Measurements from ENCODE around the gene LRSAM1.

The LRSAM1 gene

DNA sequence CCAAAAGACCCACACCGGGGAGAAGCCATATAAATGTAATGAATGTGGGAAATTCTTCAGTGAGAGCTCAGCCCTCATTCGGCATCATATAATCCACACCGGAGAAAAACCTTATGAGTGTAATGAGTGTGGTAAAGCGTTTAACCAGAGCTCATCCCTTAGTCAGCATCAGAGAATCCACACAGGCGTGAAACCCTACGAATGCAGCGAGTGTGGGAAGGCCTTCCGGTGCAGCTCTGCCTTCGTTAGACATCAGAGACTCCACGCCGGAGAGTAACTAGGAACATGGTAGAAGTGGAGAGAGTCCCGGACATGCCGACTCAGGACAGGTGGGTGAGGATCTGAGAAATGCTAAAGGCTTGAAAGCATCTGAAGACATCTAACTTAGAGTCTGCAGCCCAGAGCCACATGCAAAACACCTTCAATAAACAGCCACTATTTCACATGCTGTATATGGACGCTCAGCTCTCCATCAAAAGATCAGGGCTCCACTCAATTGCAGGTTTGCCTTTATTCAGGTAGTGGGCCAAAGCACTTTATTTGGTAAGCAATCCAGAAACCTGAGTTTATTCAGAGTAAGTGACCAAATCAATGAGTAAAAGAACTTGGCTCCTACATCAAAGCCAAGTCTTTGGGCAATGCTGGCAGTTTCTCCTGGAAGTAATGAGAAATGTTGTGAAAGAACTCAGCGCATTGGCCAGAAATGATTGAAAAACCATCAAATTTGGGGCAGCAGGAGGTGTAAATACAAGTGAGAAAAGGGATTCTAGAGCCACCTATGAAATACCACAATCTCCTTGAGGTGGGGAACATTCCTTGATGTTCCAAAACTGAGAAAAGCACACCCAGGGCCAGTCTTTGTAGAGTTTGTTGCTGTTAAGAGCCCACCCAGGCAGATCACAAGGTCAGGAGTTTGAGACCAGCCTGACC lies 6.1 kb upstream of the LRSAM1 start:
- TF ChIP-seq, protein P1, sequence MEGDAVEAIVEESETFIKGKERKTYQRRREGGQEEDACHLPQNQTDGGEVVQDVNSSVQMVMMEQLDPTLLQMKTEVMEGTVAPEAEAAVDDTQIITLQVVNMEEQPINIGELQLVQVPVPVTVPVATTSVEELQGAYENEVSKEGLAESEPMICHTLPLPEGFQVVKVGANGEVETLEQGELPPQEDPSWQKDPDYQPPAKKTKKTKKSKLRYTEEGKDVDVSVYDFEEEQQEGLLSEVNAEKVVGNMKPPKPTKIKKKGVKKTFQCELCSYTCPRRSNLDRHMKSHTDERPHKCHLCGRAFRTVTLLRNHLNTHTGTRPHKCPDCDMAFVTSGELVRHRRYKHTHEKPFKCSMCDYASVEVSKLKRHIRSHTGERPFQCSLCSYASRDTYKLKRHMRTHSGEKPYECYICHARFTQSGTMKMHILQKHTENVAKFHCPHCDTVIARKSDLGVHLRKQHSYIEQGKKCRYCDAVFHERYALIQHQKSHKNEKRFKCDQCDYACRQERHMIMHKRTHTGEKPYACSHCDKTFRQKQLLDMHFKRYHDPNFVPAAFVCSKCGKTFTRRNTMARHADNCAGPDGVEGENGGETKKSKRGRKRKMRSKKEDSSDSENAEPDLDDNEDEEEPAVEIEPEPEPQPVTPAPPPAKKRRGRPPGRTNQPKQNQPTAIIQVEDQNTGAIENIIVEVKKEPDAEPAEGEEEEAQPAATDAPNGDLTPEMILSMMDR (IDR thresholded peaks at IDR 0.05; ENCODE audit: insufficient read depth, low read length, poor library complexity, severe bottlenecking) = no peak
- Histone ChIP-seq H3K36me3 (ENCODE audit: control insufficient read depth, insufficient read depth, low read length) (peaks cover 50% of the 10 kb centered on the region), H3K4me3 (replicated peaks; ENCODE audit: low read depth, low read length) (no peak overlapping the region), H3K27me3 (replicated peaks; ENCODE audit: control insufficient read depth, insufficient read depth, low read length) (no peaks in the 10 kb centered on the region)
- DNase-seq (ENCODE audit: extremely low read depth, insufficient read length) = no peak

DNA sequence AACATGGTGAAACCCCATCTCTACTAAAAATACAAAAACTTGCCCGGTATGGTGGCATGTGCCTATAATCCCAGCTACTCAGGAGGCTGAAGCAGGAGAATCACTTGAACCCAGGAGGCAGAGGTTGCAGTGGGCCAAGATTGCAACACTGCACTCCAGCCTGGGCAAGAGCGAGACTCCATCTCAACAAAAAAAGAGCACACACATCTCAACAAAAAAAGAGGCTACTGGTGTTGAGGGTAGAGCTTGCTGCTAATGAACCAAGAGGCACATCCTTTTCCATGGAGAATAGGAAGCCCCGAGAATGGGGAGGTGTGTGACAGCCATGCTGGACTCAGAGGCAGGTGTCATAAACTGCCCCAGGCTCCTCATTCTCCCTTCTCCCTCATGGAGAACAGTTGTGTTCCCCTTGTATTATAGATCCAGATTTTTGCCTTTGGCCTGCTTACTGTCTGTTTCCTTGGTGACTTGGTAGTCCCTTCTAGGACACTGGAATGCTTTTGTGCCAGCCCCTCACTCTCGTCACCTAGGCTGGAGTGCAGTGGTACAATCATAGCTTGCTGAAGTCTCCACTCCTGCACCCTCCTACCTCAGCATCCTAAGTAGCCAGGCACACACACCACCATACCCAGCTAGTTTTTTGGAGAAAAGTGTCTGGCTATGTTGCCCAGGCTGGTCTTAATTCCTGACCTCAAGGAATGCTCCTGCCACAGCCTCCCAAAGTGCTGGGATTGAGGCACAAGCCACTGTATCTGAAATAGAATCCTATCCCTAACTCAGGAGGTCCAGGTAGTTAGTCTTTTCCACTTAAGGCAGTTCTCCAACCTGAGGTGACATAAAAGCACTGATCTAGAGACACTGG lies 5.2 kb upstream of the LRSAM1 start:
- Histone ChIP-seq H3K36me3 (ENCODE audit: control insufficient read depth, insufficient read depth, low read length) (peaks cover 47% of the 10 kb centered on the region), H3K4me3 (replicated peaks; ENCODE audit: low read depth, low read length) (no peak overlapping the region)
- DNase-seq (ENCODE audit: extremely low read depth, insufficient read length) = no peak

DNA sequence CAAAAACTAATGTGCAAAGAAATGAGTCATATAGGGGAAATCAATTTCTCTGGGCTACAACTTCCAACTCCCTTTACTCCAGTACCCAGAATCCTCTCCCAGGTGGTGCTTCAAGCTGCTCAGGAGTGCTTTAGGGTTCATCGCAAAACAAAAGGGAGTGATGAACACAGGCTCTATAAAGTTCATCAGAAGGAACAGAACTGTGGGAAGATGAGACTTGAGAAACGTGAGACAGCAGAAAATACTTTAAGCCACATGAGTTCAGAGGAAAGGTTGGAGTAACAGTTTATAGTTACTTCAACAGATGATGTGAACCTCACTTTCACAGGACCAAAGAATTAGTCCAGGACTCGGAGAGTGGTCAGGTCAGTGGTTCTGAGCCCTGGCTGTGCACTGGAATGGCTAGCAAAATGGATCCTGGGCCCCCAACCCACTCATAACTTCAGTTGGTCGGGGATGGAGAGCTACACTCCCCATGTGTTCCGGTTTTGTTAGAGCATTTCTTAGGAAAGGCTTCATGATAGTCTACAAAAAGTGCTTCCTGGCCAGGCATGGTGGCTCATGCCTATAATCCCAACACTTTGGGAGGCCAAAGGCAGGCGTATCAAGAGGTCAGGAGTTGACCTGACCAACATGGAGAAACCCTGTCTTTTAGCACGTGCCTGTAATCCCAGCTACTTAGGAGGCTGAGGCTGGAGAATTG lies 4.4 kb upstream of the LRSAM1 start:
- DNase-seq (ENCODE audit: extremely low read depth, insufficient read length) = no peak
- TF ChIP-seq, protein P1 (IDR thresholded peaks at IDR 0.05; ENCODE audit: insufficient read depth, low read length, poor library complexity, severe bottlenecking) = no peak
- Histone ChIP-seq H3K27me3 (replicated peaks; ENCODE audit: control insufficient read depth, insufficient read depth, low read length) (no peaks in the 10 kb centered on the region), H3K4me3 (replicated peaks; ENCODE audit: low read depth, low read length) (no peak overlapping the region), H3K36me3 (ENCODE audit: control insufficient read depth, insufficient read depth, low read length) (peaks cover 46% of the 10 kb centered on the region)

More for the DNA sequence above, 5.2 kb upstream of the LRSAM1 start:
- no peaks in the 10 kb centered on the region for H3K27me3 ChIP-seq (replicated peaks; ENCODE audit: control insufficient read depth, insufficient read depth, low read length)
- TF ChIP-seq, protein P1 (IDR thresholded peaks at IDR 0.05; ENCODE audit: insufficient read depth, low read length, poor library complexity, severe bottlenecking) = no peak

DNA sequence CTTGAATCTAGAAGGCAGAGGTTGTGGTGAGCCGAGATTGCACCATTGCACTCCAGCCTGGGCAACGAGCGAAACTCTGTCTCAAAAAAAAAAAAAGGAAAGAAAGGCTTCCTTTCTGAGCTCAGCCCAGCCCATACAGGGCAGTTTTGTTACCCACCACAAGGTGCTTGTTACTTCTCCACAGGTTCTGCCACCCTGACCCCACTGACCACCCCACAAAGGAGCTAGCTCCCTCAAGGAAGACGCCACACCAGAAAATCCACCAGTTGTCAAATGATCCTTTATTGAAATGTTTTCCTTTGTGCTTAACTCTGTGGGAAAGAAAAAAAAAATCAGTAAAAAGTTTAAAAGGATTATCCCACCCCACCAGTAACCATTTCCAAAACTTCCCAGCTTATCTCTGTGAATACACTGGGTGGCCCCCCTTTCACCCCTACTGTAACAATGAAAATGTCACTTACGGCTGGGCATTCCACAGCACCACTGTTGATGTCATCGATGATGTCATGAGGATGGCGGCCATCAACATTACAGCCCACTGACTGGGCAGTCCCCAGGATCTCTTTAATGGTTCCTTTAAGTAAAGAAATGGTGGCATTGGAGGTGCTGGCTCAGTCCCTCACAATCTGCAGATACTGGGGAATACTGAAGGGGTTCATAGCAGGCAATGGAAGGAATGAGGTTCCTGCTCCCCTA lies 3.7 kb upstream of the LRSAM1 start:
- no peak for DNase-seq (ENCODE audit: extremely low read depth, insufficient read length)
- Histone ChIP-seq H3K4me3 (replicated peaks; ENCODE audit: low read depth, low read length) (no peak overlapping the region), H3K27me3 (replicated peaks; ENCODE audit: control insufficient read depth, insufficient read depth, low read length) (no peaks in the 10 kb centered on the region), H3K36me3 (ENCODE audit: control insufficient read depth, insufficient read depth, low read length) (peaks cover 43% of the 10 kb centered on the region)
- TF ChIP-seq, protein P1 (IDR thresholded peaks at IDR 0.05; ENCODE audit: insufficient read depth, low read length, poor library complexity, severe bottlenecking) = no peak

All from GM06990 (cell line).